RPMI8226 (cell line): ENCODE measurements around the gene CEP290.
"Not testable (repeated sequence)": the region's sequence is repeated elsewhere in the genome, so short reads cannot be mapped to it uniquely, and the experiment has no call there.

Experiments used
- DNase-seq: peaks from one replicate; pipeline ENCODE4 v3.0.0-alpha.2; 2015

Gene CEP290

DNA sequence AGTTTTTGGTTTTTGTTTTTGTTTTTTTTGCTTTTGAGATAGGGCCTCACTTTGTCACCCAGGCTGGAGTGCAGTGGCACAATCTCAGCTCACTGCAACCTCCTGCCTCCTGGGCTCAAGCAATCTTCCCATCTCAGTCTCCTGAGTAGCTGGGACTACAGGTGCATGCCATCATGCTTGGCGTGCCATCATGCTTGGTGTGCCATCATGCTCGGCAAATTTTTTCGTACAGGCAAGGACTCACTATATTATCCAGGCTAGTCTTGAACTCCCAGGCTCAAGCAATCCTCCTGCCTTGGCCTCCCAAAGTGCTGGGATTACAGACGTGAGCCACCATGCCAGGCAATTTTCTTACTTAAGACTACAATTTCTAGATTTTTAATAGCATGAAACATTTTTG lies 2.2 kb downstream of the CEP290 start:
- not testable (repeated sequence) for DNase-seq

- not testable (repeated sequence) for DNase-seq
Observed at GRCh38 chr12:88133181-88133580, 8.7 kb downstream of the CEP290 start.

DNA sequence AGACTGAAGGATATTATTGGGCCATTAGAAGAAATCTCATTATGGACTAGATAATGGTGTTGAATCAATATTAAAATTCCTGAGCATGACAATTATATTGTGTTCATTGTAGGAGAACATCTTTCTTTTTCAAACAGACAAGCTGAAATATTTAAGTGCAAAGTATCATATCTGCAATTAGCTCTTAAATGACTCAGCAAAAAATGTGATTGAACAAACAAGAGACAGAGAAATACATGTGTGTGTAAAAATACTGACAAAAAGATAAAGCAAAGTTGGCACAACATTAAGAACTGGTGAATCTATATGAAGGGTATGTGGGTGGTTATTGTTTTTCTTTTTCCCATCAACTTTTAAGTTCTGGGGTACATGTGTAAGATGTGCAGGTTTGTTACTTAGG lies 9.5 kb downstream of the CEP290 start:
- no peak for DNase-seq

DNA sequence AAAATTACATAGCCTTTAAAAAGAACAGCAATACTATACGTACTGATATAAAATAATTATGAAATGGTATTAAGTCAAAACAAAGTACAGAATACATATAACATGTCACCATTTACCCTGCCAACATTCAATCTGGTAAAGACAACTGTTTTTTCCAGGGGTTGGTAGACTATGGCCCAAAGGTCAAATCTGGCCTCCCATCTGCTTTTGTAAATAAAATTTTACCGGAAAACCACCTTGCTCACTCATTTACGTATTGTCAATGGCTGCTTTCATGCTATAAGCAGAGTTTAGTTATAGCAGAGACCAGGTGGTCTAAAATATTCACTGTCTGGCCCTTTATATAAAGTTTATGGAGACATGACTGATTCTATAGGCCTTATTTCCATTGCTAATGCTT lies 14.0 kb downstream of the CEP290 start:
- DNase-seq = no peak

- DNase-seq = no peak
Observed at GRCh38 chr12:88127099-88127498, 14.8 kb downstream of the CEP290 start.

DNA sequence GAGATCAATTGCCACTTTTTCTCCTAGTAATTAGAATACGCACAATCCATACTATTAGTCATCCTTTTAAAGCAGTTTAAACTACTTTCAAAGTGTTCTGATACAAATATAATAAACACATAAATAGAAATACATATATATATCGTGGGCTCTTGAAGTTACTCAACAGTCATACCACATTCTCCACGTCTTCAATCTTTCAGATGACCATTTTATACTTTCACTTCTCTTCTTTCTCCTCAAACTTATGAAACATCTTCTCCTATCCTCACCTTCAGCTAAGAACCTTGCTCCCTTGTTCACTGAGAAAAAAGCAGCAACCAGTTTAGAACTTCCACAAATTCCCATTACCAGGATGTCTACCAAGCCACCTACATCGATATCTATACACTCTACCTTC lies 19.2 kb downstream of the CEP290 start:
- DNase-seq = no peak

- no peak for DNase-seq
Observed at GRCh38 chr12:88113871-88114270, 28.0 kb downstream of the CEP290 start.

DNA sequence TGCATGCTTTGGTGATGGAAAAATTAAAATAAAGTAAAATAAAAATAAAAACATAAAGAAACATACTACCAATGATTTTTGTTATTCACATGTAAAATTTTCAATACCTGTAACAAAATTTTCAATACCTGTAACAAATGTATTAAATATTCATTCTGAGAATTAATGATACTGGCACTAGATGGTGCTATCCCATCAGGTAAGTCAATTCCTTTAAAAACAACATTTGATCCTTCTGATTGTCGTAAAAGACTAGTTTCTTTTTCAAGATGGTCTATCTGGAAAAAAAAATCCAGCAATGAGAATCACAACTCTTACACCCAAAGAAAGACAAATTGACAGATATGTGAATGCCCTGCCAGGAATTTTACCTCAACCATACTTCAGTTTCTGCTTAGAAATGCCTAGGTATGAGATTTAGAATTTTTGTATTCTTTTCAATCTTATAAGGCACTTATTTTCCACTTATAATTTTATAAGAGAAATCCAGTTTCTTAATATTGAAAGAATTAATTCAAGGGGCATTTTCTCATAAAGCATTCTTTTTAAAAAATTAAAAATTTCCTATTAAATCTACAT lies 30.7 kb downstream of the CEP290 start:
- peak; percentile 13 for DNase-seq

DNA sequence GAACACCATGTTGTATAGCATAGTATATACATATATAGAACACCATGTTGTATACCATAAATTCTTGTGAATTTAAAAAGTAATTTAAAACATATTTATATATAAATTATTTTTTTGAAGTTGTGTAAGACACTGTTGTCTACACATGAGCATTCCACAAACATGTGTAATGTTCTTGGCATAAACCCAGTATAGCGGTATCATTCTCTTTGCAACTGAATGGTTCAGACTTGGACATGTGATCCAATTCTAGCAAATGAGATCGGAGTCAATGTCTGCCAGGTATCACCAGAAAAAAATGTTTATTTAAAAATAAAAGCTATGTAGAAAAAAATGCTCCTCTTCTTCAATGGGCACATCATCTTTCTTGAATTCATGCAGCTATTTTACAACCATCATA lies 33.9 kb downstream of the CEP290 start:
- DNase-seq = no peak

DNA sequence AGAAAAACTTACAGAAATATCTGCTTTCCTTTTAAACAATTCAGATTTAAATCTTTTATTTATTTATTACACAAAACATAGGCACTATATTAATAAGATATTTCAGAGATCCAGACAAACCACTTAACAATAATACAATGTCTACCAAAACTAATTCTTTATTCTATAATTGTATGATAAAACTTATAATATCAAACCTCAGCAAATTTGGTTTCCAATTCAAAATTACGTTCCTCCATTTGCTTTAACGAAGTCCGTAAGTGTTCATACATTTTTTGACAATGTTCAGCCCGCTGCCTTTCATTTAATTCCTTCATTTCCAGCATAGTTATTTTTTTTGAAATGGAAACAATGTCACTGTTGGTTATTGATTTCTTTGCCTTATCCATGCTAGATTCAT lies 48.3 kb downstream of the CEP290 start:
- DNase-seq = no peak

DNA sequence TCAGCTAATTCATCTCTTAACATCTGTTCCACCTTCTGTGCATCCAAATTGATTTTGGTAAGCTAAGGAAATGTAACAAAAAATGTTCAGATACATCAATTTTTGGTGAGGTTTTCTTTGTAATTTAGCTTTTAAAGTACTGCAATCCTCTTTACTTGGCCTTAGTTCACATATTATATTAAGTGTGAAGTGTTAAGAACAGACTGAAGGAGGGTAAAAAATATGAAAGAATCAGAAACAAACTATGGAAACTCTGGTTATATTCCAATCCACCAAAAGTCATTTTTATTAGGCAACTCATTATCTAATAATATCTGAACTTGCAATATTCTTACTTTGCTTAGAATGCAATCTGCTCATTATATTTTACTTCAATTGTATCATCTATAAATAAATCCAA lies 49.1 kb downstream of the CEP290 start:
- DNase-seq = no peak

- DNase-seq = no peak
Observed at GRCh38 chr12:88084210-88084609, 57.7 kb downstream of the CEP290 start.

GRCh38 chr12:88083634-88084033 lies 58.3 kb downstream of the CEP290 start:
- DNase-seq = no peak

DNA sequence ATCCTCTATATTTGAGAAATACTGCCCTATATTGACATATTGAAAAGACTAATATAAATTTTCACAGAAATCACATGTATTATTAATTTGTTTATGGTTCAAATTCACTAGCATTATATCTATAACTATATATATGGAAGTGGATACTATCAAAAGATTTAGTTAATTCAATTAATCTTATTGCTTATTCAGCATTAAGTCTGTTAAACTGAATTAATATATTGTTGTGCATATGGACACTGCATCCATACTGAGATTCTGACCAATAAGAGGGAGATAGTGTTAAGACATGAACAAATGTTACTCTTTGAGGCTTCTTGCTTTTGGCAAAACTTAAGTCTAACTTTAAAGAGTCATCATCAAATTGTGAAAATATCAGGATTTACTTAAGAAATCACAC lies 60.6 kb downstream of the CEP290 start:
- DNase-seq = no peak

- no peak for DNase-seq
Observed at GRCh38 chr12:88067301-88067700, 74.6 kb downstream of the CEP290 start.

DNA sequence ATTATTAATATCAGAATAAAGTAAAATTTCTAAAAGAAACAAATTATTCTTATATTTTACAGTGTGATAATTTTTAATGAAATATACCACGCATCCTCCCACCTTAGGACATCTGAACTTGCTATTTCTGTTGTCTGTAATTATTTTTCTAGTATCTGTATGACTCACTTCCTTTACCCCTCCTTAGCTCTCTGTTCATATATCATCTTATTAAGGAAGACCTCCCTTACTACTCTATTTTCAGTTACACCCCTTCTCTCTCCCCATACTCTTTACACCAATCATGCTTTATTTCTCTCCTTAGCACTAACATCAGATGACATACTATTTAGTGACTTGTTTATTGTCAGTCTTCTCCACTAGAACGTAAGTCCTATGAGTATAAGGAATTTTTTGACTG lies 78.5 kb downstream of the CEP290 start:
- no peak for DNase-seq

GRCh38 chr12:88062474-88062873 lies 79.4 kb downstream of the CEP290 start:
- no peak for DNase-seq

- no peak for DNase-seq
Observed at GRCh38 chr12:88058719-88059077, 83.2 kb downstream of the CEP290 start.

DNA sequence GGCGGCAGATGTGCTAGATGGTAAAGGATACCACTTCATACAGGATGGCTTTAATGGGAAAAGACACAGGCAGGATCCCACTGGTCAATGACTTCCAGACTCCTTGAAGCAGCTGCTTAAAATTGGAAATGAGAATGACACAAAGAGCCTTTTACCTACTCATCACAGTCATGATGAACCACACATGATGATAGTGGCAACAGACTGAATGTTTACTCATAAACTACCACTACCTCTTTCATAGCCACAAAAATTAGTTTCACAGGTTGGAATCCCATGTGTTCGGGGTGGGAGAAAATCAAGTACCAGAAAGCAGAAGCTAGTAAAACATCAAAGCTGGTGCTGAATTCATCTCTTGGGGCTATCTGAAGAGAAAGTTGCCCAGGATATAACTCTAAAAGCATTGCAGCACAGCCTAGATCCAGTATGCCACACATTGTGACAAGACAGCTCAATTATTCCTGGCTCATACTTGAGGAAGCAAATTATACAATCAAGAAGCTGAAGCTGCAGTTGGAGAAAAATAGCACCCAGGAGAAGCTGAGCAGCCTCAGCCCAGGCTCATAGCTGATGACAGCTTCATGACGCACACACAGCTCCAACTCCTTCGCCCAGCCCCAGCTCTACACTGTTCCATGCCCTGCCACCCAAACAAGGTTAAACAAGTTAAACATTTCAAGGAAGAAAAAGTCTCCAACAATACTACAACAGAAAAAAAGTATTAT lies 83.7 kb downstream of the CEP290 start:
- no peak for DNase-seq

DNA sequence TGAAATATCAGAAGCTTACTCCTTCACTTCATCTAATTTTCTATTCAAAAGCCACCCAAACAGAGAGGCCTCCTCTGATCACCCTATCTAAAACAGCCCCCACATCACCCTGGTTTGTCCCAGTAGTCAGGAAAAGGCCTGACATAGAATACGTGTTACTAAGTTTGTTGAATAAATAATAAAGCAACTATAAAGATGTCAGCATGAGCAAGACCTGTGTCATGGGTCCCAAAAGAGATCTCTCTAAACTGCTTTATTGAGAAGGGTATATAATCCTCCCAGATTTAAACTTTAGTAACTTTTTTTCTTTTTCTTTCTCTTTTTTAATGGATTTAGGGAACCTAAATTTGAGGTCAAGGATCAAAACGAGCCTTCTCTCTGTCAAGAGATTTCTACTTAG lies 85.3 kb downstream of the CEP290 start:
- DNase-seq = no peak

DNA sequence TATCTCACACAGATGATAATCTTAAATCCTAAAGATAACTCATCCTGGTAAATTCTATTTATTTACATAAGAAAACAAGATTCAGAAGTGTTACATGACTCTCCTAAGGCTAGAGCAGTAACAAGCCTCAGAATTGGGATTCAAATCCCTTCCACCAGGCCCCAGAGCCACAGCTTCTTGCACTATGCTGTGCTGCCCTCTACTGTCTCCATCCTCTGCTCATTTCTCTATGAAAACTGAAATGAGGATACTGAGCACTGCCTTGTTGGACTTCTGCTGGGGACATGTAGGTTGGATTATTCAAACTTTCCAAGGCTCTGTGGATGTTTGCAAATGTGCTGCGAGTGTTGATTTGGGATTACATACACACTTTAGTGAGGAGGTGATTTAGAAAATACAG lies 89.2 kb downstream of the CEP290 start:
- DNase-seq = peak; percentile 26

DNA sequence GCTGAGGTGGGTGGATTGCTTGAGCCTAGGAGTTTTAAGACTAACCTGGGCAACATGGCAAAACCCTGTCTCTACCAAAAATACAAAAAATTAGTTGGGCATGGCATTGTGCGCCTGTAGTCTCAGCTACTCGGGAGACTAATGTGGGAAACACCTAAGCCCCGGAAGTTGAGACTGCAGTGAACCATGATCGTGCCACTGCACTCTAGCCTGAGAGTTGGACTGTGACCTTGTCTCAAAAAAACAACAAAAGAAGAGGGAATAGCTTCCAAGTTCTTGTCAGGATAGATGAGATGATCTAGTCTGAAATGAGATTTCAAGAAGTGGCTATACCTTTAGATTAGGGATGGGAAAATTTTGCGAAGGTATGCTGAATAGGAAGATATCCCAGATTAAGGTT lies 97.9 kb downstream of the CEP290 start:
- DNase-seq = no peak

- no peak for DNase-seq
Observed at GRCh38 chr12:88037770-88038169, 104.1 kb downstream of the CEP290 start.

DNA sequence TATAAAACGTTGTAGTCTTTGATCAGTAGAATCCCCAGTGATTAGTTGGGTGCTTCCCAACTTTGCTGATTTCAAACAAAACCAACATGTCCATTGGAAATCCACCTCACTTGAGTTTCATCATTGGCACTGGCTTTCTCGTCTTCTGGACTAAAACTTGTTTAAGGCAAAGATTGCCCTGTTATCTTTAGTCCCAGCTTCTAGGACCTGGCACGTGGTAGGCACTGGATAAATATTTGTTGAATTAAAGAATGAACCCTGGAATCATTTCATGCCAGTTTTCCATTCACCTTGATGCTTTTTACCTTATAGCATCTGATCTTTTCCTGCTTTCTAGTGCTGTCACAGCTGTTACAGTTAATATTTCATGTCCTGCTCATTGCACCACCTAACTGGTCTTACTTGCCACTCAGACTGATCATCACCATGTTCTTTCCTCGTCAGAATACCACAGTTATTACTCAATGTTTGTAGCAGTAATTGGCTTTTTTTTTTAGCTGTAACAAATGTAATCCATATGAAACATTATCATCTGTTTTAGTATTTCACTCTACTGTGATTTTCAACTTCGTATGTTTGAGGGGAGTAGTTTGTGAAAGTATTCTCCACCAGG lies 105.4 kb downstream of the CEP290 start:
- DNase-seq = peak; percentile 4

GRCh38 chr12:88035907-88036289 lies 106.0 kb downstream of the CEP290 start:
- peak; percentile 24 for DNase-seq
